ENCODE data around the gene RBBP4.
A peak's percentile ranks its signal among the peaks of the same experiment; 100 is the strongest.
"Not testable (repeated sequence)": the region's sequence is repeated elsewhere in the genome, so short reads cannot be mapped to it uniquely, and the experiment has no call there.

Gene RBBP4

DNA sequence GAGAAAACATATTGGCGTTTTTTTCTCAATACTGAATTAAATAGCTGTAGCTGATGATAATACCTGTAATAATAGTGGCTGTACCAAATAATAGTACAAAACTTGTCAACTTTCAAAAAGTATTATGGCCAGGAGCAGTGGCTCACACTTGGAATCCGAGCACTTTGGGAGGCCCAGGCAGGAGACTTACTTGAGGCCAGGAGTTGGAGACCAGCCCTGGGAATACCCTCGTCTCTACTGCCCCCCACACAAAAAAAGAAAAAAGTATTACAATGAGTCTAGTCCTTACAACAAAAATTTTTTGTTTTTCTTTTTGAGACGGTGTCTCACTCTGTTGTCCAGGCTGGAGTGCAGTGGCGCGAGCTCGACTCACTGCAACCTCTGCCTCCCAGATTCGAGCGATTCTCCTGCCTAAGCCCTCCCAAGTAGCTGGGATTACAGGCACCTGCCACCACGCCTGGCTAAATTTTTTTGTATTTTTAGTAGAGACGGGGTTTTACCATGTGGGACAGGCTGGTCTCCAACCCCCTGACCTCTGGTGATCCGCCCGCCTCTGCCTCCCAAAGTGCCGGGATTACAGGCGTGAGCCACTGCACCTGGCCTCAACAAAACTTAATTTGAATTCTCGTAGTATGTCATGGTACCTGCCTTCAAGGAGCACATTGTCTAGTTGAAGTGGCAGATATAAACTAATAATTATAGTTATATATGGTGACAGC, 1.4 kb downstream of the RBBP4 start:
- Mint-ChIP-seq H3K4me1 (ENCODE audit: low read depth) (peaks cover 51% of the 10 kb centered on the region), H3K9me3 (no peaks in the 10 kb centered on the region), H3K36me3 (ENCODE audit: low read depth) (peaks cover 75% of the 10 kb centered on the region), H3K4me3 (peak overlapping the region; percentile 89), H3K27ac (peak overlapping the region; percentile 100), H3K27me3 (no peaks in the 10 kb centered on the region)
- intact Hi-C loops (cut with micrococcal nuclease) = loop anchor here (10.0 kb wide), 1 partner anchor 128 kb away; no protein-coding TSS in a partner anchor

DNA sequence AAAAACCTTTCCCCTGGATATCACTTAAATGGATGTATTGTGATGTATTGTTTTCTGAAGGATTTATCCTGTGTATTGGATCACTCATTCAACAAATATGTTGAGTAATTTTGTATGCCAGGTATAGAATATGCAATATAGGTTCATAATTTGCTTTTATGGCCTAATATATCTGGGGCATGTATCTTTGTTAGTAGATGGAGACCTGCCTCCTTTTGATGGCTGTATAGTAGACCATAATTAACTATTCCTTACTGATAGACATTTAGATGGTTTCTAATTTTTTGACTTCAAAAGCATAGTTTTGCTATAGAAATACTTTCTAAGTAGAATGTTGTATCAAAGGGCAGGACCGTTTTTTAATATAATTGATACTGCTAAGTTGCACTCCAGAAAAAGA, 8.6 kb downstream of the RBBP4 start:
- Mint-ChIP-seq H3K27ac (no peak overlapping the region), H3K9me3 (no peaks in the 10 kb centered on the region), H3K4me3 (no peak overlapping the region), H3K27me3 (no peaks in the 10 kb centered on the region), H3K4me1 (ENCODE audit: low read depth) (peaks cover 14% of the 10 kb centered on the region), H3K36me3 (ENCODE audit: low read depth) (peaks cover 98% of the 10 kb centered on the region)
- intact Hi-C loops (cut with micrococcal nuclease) = loop anchor here (10.0 kb wide), 1 partner anchor 135 kb away; no protein-coding TSS in a partner anchor

DNA sequence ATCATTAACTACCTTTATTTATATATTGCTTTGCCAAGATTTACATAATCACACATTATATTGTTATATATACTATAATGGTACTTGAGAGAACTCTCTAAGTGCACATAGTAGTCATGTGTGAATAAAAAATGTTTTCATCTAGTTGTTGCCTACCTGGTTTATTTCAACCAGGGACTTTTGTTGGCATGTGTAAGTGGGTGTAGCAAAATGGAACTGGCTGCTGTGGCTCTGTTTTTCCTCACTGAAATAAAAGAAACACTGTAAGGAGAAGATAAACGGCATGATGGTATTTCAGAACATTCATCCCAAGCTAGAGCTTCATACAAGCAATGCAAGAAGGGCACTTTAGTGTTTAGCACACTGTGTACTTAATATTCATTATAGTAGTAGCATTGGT, 14.9 kb downstream of the RBBP4 start:
- no peak overlapping the region for H3K4me3 Mint-ChIP-seq
- no peaks in the 10 kb centered on the region for H3K4me1 Mint-ChIP-seq (ENCODE audit: low read depth)
- no peaks in the 10 kb centered on the region for H3K9me3 Mint-ChIP-seq
- no peak overlapping the region for H3K27ac Mint-ChIP-seq
- H3K27me3 Mint-ChIP-seq = no peaks in the 10 kb centered on the region
- intact Hi-C loops (cut with micrococcal nuclease) = no loop called here
- H3K36me3 Mint-ChIP-seq (ENCODE audit: low read depth) = peaks cover 98% of the 10 kb centered on the region

DNA sequence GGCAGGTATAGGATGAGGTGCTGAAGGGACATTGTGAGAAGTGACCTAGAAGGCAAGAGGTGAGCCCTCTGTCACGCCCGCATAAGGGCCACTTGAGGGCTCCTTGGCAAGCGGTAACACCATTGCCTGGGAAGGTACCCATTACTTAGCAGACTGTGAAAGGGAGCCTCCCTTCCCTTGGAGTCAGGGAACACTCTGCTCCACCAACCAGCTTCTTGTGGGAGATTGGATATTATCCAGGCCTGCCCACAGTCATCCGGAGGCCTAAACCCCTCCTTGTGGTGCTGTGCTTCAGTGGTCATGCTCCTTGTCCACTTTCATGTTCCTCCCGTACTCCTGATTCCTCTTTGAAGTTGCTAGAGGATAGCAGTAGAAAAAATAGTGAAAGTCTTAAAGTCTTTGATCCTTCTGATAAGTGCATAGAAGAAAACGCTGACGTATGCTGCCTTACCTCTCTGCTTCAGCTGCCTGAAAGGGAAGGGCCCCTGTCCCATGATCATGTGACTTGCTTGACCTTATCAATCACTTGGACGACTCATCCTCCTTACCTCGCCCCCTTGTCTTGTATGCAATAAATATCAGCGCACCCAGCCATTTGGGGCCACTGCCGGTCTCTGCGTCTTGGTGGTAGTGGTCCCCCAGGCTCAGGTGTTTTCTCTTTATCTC, 16.0 kb downstream of the RBBP4 start:
- Mint-ChIP-seq H3K27ac (peak overlapping the region; percentile 17), H3K27me3 (no peaks in the 10 kb centered on the region), H3K4me3 (no peak overlapping the region), H3K4me1 (ENCODE audit: low read depth) (no peaks in the 10 kb centered on the region), H3K36me3 (ENCODE audit: low read depth) (peaks cover 98% of the 10 kb centered on the region), H3K9me3 (no peaks in the 10 kb centered on the region)
- intact Hi-C loops (cut with micrococcal nuclease) = no loop called here

DNA sequence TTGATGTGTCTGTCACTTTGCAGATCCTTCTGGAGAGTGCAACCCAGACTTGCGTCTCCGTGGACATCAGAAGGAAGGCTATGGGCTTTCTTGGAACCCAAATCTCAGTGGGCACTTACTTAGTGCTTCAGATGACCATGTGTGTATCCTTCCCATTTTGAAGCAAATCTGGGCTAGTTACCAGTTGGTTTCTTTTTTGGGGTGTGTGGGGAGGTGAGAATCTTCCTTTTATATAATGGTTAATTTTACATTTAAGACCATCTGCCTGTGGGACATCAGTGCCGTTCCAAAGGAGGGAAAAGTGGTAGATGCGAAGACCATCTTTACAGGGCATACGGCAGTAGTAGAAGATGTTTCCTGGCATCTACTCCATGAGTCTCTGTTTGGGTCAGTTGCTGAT, 17.7 kb downstream of the RBBP4 start:
- H3K4me1 Mint-ChIP-seq (ENCODE audit: low read depth); H3K27ac Mint-ChIP-seq; intact Hi-C loops (cut with micrococcal nuclease); H3K9me3 Mint-ChIP-seq; H3K4me3 Mint-ChIP-seq; H3K27me3 Mint-ChIP-seq: not testable (repeated sequence)
- peaks cover 100% of the 10 kb centered on the region for H3K36me3 Mint-ChIP-seq (ENCODE audit: low read depth)

DNA sequence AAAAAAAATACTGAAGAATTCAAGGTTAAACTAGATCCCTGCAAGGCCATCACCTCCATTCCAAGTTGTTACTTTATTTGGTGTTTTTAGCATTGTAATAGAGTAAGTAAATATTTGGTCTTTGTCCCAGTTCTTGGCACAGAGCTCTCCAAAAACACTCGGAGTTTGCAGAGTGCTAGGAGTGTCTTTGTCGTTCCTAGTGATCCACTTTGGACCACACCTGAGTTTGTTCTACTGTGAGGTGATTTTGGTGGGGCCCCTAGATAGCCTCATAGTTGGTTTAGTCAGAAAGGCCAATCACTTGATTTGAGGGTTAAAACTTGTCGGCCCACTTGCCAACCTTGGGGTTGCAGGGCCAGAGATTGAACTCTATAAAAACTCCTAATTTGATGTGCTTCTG, 25.9 kb downstream of the RBBP4 start:
- intact Hi-C loops (cut with micrococcal nuclease) = no loop called here
- no peaks in the 10 kb centered on the region for H3K4me1 Mint-ChIP-seq (ENCODE audit: low read depth)
- no peak overlapping the region for H3K4me3 Mint-ChIP-seq
- H3K27ac Mint-ChIP-seq = no peak overlapping the region
- no peaks in the 10 kb centered on the region for H3K27me3 Mint-ChIP-seq
- H3K36me3 Mint-ChIP-seq (ENCODE audit: low read depth) = peaks cover 96% of the 10 kb centered on the region
- no peaks in the 10 kb centered on the region for H3K9me3 Mint-ChIP-seq

DNA sequence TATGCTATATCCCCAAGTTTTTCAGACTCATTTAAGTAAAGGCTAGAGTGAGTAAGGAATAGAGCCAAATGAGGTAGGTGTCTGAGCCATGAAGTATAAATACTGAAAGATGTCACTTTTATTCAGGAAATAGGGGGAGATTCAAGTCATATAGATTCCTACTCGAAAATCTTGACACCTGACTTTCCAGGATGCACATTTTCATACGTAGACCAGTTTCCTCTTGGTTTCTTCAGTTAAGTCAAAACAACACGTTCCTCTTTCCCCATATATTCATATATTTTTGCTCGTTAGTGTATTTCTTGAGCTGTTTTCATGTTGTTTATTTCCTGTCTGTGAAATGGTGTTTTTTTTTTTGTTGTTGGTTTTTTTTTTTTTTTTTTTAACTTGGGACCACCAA, 29.0 kb downstream of the RBBP4 start:
- intact Hi-C loops (cut with micrococcal nuclease); H3K9me3 Mint-ChIP-seq; H3K4me3 Mint-ChIP-seq; H3K27ac Mint-ChIP-seq; H3K27me3 Mint-ChIP-seq; H3K4me1 Mint-ChIP-seq (ENCODE audit: low read depth): not testable (repeated sequence)
- peaks cover 94% of the 10 kb centered on the region for H3K36me3 Mint-ChIP-seq (ENCODE audit: low read depth)

DNA sequence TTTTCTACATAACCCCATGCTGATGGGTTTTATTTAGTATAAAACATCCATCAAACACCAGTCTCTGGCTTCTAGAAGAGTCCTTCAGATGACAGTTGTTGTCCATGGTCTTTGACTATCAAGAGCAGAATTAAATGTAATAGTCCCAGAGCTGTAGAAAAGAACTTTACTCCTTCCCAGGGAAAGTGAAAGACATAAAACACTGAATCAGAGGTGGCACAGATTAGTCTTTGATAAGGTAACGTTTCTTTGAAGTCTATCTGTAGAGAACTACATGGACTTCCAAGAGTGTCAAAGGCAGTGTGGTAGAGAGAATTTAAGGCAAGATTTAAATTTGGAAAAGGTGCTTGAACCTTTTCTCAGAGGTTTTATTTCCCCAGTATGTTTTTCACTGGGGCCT, 29.6 kb downstream of the RBBP4 start:
- peaks cover 94% of the 10 kb centered on the region for H3K36me3 Mint-ChIP-seq (ENCODE audit: low read depth)

DNA sequence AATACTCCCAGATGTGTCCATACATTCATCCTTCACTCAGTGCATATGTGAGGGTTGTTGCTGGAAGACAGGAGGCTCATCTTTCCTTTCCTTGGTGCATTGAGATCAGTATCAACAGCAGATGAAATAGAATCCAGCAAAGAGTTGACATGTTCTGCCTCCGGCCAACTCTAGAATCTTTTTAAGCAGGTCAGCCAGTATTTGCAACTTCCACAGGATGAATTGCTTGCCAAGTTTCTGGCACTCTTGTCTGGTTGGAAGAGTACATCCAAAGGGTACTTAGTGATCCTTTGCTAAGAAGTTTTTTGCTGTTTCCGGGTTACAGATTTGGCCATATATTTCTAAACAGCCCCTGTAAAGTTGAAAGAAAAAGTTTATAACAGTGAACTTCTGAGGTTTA, 30.5 kb downstream of the RBBP4 start:
- Mint-ChIP-seq H3K4me1 (ENCODE audit: low read depth) (no peaks in the 10 kb centered on the region), H3K27ac (no peak overlapping the region), H3K4me3 (no peak overlapping the region), H3K36me3 (ENCODE audit: low read depth) (peaks cover 94% of the 10 kb centered on the region), H3K9me3 (no peaks in the 10 kb centered on the region), H3K27me3 (no peaks in the 10 kb centered on the region)
- intact Hi-C loops (cut with micrococcal nuclease) = no loop called here

More for the DNA sequence above, 29.6 kb downstream of the RBBP4 start:
- Mint-ChIP-seq H3K4me3 (no peak overlapping the region), H3K27ac (no peak overlapping the region), H3K9me3 (no peaks in the 10 kb centered on the region), H3K27me3 (no peaks in the 10 kb centered on the region), H3K4me1 (ENCODE audit: low read depth) (no peaks in the 10 kb centered on the region)
- intact Hi-C loops (cut with micrococcal nuclease) = no loop called here

DNA sequence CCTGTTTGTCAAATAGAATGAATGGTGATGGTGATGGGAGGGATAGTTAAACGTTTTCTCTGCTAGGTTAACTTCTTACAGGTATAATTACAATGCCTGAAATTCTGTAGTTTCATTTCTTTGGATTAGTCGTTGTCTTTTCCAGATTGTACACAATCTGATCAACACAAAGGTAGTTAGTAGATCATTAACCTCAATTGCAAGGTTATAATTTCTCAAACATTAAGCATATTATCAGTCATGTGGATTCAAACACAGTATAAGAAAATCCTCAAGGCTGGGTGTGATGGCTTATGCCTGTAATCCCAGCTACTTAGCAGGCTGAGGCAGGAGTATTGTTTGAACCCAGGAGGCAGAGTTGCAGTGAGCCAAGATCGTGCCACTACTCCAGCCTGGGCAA, 31.0 kb downstream of the RBBP4 start:
- no peak overlapping the region for H3K27ac Mint-ChIP-seq
- no peaks in the 10 kb centered on the region for H3K4me1 Mint-ChIP-seq (ENCODE audit: low read depth)
- peaks cover 91% of the 10 kb centered on the region for H3K36me3 Mint-ChIP-seq (ENCODE audit: low read depth)

DNA sequence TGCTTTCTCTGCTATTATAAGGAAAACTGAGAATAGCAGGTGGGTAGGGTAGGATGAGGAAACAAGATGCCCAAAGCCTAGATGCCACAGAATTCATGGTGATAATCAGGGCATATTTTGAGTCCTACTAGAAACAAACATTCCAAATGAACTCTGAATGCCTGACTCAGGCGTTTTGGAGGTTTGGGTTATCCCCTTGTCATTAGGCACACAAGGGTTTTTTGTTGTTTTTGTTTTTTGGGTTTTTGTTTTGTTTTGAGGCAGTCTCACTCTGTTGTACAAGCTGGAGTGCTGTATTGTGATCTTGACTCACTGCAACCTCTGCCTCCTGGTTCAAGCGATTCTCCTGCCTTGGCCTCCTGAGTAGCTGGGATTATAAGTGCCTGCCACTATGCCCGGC, 32.4 kb downstream of the RBBP4 start:
- Mint-ChIP-seq H3K27me3 (no peaks in the 10 kb centered on the region), H3K36me3 (ENCODE audit: low read depth) (peaks cover 88% of the 10 kb centered on the region), H3K27ac (no peak overlapping the region)

More for the DNA sequence above, 31.0 kb downstream of the RBBP4 start:
- no peaks in the 10 kb centered on the region for H3K27me3 Mint-ChIP-seq
- H3K4me3 Mint-ChIP-seq = no peak overlapping the region
- H3K9me3 Mint-ChIP-seq = no peaks in the 10 kb centered on the region
- intact Hi-C loops (cut with micrococcal nuclease) = no loop called here

DNA sequence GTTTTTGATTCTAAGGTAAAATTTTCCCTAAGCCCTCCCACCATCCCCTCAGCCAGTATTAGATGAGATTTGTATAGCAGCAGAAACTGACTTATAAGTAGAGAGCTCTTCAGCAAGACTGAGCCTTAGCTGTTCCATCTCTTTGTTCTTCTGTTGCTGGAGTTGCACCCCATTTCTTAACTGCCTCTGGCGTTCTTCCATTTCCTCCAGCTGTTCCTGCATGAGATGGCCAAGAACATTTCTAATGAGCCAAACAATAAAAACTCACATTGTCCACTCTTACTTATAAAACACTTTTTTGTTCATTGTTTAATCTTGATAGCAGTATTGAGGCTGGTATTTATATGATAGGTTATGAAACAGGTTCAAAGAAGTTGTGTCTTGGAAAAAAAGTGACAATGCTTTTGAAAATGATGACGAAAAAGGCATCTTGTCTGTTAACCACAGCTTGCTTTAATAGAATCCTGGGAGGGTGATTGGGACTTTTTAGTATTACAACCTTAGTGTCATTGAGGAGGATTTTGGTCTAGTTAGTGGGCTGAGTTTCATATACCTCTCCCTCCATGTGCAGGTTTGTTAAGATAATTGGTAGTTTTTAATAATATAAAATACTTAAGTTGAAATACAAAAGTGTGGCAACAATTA, 33.3 kb downstream of the RBBP4 start:
- Mint-ChIP-seq H3K36me3 (ENCODE audit: low read depth) (peaks cover 81% of the 10 kb centered on the region), H3K4me3 (no peak overlapping the region), H3K27me3 (no peaks in the 10 kb centered on the region), H3K27ac (no peak overlapping the region), H3K4me1 (ENCODE audit: low read depth) (no peaks in the 10 kb centered on the region), H3K9me3 (no peaks in the 10 kb centered on the region)
- intact Hi-C loops (cut with micrococcal nuclease) = no loop called here

More for the DNA sequence above, 32.4 kb downstream of the RBBP4 start:
- H3K4me1 Mint-ChIP-seq (ENCODE audit: low read depth) = no peaks in the 10 kb centered on the region
- no peak overlapping the region for H3K4me3 Mint-ChIP-seq
- H3K9me3 Mint-ChIP-seq = no peaks in the 10 kb centered on the region
- intact Hi-C loops (cut with micrococcal nuclease) = no loop called here

DNA sequence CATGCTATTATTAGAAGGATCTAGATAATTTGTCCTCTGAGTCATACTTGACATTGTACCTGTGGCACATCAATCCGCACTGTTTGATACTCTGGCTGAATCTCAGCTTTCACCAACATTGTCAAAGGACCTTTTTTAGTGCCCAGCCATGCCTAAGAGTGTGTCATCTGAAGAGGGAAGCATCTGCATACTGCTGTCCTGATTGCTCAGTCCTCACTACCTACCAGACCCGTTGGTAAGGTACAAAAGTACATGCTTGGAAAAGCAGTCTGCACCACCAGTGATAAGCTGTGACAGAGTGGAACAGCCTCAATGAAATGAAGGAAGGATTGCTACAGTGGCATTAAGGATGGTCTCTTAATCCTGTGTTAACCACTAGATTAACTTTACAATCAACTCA, 34.5 kb downstream of the RBBP4 start:
- H3K4me1 Mint-ChIP-seq (ENCODE audit: low read depth) = no peaks in the 10 kb centered on the region
- intact Hi-C loops (cut with micrococcal nuclease) = no loop called here
- no peaks in the 10 kb centered on the region for H3K9me3 Mint-ChIP-seq
- no peak overlapping the region for H3K27ac Mint-ChIP-seq
- H3K4me3 Mint-ChIP-seq = no peak overlapping the region
- H3K36me3 Mint-ChIP-seq (ENCODE audit: low read depth) = peaks cover 78% of the 10 kb centered on the region
- no peaks in the 10 kb centered on the region for H3K27me3 Mint-ChIP-seq

DNA sequence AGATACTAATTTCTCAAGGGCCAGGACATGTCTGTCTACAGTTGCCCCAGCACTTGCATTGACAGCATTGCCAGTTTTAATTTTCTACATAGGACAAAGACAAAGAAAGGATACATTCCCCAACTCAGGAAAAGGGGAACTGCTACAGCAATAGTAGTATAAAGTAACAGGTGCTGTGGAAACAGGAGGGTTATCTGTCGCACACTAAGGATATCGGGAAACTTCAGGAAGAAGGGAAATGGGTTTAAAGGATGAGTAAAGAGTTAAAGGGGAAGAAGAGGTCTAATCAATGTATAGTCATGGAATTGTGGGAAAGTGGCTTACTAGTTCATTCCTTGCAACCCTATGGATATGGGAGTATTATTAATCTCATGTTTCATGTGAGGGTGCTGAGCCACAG, 35.4 kb downstream of the RBBP4 start:
- Mint-ChIP-seq H3K36me3 (ENCODE audit: low read depth) (peaks cover 70% of the 10 kb centered on the region), H3K4me1 (ENCODE audit: low read depth) (no peaks in the 10 kb centered on the region), H3K9me3 (no peaks in the 10 kb centered on the region), H3K27ac (no peak overlapping the region), H3K4me3 (no peak overlapping the region), H3K27me3 (no peaks in the 10 kb centered on the region)
- intact Hi-C loops (cut with micrococcal nuclease) = no loop called here

Measured in dendritic cell treated with granulocyte-macrophage colony-stimulating factor and Interleukin-4, amounts not matched to agents 40 ng/mL and 50 ng/mL, for 4 days (primary cell).